Measurements from ENCODE around the gene ATF4.

The ATF4 gene

DNA sequence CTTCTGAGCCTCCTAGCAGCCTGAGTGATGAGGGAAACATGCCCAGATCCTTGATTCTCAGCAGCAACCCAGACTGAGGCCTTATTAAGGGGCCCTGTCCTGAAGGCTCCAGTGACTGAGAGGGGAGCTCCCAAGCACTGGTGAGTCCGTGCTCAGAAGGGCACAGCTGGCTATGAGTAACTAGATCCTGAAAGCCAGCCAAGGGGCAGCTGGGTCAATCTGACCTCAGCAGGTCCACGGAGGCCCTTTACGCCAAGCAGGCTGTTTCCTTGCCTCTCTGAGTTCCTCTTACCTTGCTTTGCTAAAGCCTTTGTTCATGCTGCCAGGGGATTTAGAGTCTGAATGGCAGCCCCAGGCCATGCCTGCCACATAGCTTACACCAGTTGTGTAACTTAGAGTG is 37.6 kb upstream of the ATF4 start:
- TF ChIP-seq, protein P1, sequence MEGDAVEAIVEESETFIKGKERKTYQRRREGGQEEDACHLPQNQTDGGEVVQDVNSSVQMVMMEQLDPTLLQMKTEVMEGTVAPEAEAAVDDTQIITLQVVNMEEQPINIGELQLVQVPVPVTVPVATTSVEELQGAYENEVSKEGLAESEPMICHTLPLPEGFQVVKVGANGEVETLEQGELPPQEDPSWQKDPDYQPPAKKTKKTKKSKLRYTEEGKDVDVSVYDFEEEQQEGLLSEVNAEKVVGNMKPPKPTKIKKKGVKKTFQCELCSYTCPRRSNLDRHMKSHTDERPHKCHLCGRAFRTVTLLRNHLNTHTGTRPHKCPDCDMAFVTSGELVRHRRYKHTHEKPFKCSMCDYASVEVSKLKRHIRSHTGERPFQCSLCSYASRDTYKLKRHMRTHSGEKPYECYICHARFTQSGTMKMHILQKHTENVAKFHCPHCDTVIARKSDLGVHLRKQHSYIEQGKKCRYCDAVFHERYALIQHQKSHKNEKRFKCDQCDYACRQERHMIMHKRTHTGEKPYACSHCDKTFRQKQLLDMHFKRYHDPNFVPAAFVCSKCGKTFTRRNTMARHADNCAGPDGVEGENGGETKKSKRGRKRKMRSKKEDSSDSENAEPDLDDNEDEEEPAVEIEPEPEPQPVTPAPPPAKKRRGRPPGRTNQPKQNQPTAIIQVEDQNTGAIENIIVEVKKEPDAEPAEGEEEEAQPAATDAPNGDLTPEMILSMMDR (conservative IDR thresholded peaks at IDR 0.05): no peak
- H3K27ac ChIP-seq: no peak overlapping the region

DNA sequence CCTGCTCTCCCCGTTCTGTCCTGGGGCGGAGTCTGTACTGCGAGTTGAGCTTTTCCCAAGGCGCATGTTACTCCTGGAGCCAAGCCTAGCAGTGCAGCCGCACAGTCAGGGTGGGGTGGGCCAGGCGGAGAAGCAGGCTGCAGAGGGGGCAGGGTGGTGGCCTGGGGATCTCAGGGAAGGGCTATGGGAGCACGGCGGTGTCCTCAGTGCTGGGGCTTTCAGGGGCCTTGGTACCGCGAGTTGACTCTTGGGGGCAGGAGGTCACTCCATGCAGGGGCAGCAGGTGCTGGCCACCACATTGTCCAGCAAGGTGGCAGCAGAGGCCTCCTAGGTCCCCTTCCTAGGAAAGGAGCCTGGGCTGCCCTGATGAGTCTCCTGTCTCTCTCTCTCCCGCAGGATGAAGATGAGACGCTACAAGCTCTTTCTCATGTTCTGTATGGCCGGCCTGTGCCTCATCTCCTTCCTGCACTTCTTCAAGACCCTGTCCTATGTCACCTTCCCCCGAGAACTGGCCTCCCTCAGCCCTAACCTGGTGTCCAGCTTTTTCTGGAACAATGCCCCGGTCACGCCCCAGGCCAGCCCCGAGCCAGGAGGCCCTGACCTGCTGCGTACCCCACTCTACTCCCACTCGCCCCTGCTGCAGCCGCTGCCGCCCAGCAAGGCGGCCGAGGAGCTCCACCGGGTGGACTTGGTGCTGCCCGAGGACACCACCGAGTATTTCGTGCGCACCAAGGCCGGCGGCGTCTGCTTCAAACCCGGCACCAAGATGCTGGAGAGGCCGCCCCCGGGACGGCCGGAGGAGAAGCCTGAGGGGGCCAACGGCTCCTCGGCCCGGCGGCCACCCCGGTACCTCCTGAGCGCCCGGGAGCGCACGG is 33.2 kb upstream of the ATF4 start:
- TF ChIP-seq, protein P1 (conservative IDR thresholded peaks at IDR 0.05): no peak
- no peak overlapping the region for H3K27ac ChIP-seq

DNA sequence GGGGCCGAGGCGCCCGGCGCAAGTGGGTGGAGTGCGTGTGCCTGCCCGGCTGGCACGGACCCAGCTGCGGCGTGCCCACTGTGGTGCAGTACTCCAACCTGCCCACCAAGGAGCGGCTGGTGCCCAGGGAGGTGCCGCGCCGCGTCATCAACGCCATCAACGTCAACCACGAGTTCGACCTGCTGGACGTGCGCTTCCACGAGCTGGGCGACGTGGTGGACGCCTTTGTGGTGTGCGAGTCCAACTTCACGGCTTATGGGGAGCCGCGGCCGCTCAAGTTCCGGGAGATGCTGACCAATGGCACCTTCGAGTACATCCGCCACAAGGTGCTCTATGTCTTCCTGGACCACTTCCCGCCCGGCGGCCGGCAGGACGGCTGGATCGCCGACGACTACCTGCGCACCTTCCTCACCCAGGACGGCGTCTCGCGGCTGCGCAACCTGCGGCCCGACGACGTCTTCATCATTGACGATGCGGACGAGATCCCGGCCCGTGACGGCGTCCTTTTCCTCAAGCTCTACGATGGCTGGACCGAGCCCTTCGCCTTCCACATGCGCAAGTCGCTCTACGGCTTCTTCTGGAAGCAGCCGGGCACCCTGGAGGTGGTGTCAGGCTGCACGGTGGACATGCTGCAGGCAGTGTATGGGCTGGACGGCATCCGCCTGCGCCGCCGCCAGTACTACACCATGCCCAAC is 32.4 kb upstream of the ATF4 start:
- TF ChIP-seq, protein P1 (conservative IDR thresholded peaks at IDR 0.05): no peak
- no peak overlapping the region for H3K27ac ChIP-seq

DNA sequence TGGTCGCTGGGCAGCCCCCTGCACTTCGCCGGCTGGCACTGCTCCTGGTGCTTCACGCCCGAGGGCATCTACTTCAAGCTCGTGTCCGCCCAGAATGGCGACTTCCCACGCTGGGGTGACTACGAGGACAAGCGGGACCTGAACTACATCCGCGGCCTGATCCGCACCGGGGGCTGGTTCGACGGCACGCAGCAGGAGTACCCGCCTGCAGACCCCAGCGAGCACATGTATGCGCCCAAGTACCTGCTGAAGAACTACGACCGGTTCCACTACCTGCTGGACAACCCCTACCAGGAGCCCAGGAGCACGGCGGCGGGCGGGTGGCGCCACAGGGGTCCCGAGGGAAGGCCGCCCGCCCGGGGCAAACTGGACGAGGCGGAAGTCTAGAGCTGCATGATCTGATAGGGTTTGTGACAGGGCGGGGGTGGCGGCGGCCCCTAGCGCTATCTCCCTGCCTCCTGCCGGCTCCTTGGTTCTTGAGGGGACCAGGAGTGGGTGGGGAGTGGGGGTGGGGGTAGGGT is 31.7 kb upstream of the ATF4 start:
- no peak overlapping the region for H3K27ac ChIP-seq
- TF ChIP-seq, protein P1 (conservative IDR thresholded peaks at IDR 0.05): no peak

DNA sequence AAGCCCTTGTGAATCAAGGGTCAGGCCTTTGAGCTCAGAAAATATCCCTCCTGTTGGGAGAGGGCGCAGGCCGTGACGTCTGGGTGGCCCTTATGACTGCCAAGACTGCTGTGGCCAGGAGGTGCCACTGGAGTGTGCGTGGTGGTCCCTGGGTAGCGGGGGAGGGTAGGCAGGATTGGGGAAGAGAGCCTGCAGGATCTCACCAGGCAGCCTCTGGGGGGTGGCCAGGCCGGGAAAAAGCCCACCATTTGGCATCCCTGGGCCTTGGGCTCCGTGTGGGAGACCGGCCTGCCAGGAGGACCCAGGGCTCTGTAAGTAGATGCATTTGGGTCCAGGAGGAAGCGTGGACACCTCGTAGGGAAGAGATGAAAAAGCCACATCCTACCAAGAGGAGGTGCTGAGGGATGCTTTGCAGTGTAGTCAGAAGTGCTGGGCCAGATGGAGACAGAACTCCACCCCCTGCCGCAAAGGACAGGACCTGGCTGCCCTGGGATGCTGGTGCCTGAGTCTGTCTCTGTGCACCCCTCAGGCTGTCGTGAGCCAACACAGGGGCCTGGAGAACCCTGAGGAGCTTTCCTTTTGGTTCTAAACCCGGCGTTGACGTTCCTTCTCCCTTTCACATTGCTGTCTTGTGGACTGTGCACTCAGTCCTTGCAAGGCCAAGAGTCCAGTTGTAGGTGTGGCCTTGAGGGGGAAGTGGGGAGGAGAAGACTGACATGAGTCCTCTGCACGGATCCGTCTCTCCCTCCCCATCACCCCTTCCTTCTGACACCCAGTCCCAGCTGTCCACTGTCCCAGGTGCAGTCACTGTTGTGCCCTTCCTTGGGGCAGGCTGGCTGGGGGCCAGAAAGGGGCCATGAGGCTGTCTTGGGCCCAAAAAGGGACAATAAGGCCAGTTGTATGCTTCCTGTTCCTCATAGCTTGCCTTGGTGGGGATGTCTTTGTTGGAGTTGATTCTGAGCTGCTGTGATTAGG is 31.0 kb upstream of the ATF4 start:
- H3K27ac ChIP-seq: no peak overlapping the region
- TF ChIP-seq, protein P1 (conservative IDR thresholded peaks at IDR 0.05): no peak

DNA sequence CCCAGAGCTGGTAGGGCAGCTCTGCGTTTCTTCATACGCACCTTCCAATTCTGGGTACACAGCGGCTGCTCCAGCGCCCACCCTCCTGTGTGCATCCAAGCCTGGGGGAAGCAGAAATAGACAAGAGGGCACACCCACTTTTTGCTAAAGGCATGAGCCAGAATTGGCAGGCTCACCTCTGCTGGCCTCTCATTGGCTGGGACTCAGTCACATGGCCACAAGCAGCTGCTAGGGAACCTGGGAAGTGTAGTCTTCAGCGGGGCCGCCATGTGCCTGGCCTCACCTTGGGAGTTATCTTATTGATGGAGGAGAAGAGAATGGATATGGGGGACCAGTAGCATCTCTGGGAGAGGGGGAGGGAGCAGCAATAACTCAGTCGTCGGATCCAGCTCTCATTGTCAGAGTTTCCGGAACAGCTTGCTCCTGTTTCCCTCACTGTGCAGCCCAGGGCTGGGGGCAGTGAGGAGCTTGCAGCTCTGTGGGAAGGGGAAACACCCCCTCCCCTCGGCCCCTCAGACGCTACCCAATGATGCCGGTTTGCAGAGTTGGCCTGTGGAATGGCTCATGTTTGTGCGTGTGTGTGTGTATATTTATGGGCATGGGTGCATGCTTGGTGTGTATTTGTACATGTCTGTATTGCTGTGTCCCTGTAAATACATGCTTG is 30.1 kb upstream of the ATF4 start:
- no peak overlapping the region for H3K27ac ChIP-seq
- TF ChIP-seq, protein P1 (conservative IDR thresholded peaks at IDR 0.05): no peak

Measured in VCaP (cell line).